GM18909 (cell line): ENCODE measurements around the gene DNAJA3.
A peak's percentile ranks its signal among the peaks of the same experiment; 100 is the strongest.

ENCODE experiments used
- ATAC-seq: cut with Tn5 transposase; IDR thresholded peaks from one replicate; pipeline ENCODE4 v1.9.1; 2021; ENCODE audit warnings: mild to moderate bottlenecking; ENCODE audit not compliant: unreplicated experiment, poor library complexity

The DNAJA3 gene

DNA sequence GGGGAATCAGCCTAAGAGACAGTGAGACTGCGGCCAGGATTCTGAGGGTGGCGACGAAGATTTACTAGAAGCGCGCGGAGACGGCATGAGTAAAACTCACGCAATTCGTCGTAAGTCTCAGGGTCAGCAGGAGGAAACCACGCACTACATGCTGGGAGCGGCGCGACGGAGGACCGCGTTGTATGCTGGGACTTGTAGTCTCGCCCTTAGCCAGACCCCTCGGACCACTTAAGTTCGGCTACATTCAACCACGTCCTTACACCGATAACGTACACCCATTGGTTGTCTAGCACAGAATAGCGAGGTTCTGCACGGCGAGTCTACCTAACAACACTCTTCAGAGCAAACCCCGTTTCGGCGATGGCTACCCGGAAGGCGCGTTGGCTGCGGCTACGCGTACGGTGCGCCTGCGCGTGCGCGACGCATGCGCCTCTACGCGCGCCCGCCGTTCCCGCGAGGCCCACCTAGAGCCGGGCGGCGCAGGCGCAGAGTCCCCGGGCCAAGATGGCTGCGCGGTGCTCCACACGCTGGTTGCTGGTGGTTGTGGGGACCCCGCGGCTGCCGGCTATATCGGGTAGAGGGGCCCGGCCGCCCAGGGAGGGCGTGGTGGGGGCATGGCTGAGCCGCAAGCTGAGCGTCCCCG is at the start of gene DNAJA3:
DNAJA3 (plus strand) TSS at position 491 of the 643 bp plus-strand sequence; CDS start at position 505, 14 bp downstream.
- ATAC-seq, result peak; percentile 87

DNA sequence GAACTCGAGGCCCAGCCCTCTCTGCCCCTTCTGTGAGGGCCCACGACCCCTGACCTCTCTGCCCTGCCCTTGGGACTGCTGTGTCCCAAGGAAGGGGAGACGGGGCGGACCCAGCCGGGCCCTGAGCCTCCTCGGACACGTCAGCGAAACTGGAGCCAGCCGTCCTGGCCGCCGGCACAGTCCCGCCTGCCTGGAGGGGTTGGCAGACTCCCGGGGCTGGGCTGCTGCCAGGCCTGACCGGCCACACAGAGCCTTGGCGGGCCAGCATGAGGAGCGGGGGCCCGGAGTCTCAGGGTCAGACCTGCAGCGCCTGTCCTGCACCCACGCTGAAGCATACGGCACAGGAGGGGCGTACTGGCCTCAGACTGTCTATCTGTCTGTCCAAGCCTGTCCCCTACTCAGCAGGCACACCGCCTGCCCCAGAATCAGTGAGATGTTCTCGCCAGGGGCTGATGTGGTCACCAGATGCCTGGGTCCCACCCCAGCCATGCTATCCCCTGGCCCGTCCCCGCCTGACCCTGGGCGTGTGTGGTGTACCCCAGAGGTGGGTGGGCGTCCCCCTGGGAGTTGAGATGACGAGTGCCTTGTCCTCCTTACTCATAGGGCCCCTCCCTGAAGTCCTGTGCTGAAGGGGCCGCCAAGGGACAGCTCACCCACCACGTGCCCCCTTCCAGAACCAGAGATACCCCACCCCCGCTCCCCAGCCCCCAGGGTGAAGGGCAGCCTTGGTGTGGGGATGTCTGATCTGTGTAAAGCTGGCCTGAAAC is 49.4 kb upstream of the DNAJA3 start:
- ATAC-seq, result no peak

DNA sequence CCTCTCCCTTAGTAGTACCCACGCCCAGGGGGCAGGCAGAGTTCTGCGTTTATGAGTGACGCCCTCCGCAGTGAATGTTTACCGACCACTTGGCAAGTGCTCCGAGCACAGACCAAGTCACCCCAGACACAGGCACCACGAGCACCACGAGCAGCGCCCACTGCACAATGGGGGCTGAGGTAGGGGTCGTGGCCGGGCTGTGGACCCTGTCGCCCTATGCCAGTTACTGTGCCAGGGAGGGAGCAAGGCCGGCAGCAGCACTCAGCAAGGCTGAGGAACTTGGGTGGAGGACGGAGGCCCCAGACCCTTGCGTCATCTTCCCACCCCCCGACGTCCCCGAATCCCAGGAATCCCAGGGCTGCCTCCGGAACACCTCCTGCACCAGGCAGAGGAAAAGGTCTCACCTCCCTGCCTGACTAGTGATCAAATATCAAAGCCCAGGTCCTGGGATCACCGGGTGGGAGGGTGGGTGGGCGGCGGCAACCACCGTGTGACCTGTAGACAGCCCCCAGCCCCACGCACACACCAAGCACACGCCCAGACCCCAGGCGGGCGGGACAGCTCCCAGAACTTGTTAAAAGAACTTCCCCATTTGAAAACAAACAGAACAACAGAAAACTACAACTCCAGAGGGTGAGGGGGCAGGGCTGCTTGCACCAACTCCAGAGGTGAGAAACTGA is 48.6 kb upstream of the DNAJA3 start:
- no peak for ATAC-seq

DNA sequence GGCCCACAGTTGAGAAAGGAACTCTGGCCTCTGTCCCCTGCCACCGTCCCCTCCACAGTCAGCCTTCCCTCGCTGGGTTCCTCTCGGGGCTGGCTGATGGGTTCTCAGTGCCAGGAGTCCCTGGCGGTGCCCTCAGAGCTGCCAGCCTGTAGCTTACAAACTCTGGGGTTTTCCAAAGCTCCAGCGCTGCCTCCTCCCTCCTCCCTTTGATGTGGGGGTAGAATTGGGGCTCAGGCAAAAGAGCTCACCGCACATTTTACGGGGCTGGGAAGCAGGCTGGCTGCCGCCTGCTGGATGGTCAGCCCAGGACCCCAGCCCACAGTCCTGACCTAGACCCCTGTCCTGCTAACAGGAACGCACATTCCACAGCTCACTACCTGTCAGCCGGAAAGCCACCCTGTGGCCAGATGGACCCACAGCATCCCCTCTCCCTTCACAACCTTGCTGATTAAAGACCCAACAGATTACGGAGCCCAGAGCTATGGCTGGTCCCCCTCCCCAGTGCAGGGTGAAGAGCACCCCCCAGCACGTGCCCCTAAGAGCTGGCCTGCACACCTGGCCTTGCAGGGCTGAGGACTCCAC is 48.0 kb upstream of the DNAJA3 start:
- ATAC-seq, result no peak

DNA sequence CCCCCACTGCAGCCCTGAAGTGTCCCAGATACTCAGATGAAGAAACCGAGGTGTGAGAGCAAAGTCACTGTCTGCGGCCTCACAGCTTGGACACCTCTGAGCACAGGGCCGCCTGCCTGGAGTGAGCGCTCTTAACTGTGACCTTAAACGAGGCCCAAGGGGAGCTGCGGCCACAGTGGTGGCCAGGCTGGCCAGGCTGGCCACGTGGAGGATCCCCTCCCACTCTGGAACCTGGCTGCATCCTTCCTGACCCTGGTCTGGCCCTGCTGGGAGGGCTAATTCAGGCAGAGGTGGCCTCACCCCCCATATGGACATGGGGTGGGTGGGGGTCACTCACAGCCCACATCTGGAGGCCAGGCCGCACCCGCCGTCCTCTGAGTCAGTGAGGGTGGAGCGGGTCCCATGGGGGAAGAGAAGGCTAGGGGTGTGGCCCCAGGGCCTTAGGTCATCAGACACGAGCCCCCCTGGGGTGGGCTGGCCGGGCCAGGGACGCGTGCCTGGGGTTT is 47.5 kb upstream of the DNAJA3 start:
- no peak for ATAC-seq

DNA sequence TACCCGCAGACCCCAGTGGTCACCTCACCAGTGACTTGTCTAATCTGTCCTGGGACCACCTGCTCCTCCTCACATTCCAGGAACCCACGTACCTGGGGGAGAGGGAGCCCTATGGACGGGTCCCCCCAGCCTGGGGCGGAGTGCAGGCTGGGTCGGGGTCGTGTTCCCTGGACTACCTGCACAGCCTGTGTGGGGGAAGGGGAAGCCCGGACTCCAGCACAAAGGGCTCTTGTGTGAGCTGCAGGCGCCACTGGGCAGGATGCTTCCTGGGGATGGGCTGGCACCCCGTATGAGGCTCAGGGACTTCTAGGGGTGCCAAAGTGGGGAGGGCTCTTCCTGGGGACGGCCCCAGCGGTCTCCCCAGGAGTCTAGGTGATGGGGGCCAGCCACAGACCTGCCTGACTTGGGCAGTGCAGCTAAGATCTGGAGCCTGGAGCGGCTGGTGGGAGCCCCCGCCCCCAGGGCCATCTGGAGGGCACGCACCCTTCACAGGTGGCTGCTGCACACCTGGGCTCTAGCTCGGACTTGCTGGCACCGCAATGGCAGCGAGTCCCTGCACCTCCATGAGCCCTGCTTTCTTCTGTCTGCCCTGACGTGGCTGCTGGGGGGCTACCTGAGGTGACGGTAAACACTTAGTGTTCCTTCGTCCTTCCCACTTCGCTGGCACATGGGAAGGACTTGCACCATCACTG is 46.5 kb upstream of the DNAJA3 start:
- no peak for ATAC-seq

DNA sequence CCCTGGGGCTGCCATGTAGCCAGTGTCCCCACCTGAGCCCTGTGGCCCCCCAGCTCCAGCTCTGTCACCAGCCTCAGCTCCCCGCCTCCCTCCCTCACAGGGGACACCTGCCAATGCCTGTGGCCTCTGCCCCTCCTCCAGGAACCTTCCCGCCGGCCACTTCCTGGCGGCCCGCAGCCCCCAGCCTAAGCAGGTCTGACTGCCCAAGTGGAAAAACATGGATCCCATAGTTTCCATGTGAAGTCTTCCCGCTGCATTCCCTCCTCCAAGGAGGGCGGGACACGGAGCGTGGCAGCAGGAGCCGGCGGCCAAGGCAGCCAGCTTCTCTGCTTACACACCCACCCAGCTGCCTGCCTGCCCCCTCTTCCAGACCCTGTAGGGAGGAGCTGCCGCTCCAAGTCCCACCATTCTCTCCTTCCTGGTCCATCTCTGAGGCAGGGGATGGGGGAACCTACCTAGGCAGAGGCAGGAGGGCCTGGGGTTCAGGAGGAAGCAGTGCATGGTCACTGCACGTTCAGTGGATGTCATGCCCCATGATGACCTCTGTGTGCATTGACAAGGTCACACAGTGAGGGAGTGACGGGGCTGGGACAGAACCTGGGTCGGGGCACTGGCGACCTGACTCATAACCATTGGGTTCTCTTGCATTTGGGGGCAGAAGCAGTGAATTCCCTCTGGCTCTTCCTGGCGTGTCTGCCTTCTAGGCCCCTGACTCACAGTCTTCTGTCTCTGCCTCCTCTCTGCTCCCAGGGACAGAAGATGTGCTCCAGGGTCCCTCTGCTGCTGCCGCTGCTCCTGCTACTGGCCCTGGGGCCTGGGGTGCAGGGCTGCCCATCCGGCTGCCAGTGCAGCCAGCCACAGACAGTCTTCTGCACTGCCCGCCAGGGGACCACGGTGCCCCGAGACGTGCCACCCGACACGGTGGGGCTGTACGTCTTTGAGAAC is 45.3 kb upstream of the DNAJA3 start:
- ATAC-seq, result no peak

DNA sequence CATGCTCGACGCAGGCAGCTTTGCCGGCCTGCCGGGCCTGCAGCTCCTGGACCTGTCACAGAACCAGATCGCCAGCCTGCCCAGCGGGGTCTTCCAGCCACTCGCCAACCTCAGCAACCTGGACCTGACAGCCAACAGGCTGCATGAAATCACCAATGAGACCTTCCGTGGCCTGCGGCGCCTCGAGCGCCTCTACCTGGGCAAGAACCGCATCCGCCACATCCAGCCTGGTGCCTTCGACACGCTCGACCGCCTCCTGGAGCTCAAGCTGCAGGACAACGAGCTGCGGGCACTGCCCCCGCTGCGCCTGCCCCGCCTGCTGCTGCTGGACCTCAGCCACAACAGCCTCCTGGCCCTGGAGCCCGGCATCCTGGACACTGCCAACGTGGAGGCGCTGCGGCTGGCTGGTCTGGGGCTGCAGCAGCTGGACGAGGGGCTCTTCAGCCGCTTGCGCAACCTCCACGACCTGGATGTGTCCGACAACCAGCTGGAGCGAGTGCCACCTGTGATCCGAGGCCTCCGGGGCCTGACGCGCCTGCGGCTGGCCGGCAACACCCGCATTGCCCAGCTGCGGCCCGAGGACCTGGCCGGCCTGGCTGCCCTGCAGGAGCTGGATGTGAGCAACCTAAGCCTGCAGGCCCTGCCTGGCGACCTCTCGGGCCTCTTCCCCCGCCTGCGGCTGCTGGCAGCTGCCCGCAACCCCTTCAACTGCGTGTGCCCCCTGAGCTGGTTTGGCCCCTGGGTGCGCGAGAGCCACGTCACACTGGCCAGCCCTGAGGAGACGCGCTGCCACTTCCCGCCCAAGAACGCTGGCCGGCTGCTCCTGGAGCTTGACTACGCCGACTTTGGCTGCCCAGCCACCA is 44.4 kb upstream of the DNAJA3 start:
- no peak for ATAC-seq

DNA sequence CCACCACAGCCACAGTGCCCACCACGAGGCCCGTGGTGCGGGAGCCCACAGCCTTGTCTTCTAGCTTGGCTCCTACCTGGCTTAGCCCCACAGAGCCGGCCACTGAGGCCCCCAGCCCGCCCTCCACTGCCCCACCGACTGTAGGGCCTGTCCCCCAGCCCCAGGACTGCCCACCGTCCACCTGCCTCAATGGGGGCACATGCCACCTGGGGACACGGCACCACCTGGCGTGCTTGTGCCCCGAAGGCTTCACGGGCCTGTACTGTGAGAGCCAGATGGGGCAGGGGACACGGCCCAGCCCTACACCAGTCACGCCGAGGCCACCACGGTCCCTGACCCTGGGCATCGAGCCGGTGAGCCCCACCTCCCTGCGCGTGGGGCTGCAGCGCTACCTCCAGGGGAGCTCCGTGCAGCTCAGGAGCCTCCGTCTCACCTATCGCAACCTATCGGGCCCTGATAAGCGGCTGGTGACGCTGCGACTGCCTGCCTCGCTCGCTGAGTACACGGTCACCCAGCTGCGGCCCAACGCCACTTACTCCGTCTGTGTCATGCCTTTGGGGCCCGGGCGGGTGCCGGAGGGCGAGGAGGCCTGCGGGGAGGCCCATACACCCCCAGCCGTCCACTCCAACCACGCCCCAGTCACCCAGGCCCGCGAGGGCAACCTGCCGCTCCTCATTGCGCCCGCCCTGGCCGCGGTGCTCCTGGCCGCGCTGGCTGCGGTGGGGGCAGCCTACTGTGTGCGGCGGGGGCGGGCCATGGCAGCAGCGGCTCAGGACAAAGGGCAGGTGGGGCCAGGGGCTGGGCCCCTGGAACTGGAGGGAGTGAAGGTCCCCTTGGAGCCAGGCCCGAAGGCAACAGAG is 43.5 kb upstream of the DNAJA3 start:
- ATAC-seq, result no peak

DNA sequence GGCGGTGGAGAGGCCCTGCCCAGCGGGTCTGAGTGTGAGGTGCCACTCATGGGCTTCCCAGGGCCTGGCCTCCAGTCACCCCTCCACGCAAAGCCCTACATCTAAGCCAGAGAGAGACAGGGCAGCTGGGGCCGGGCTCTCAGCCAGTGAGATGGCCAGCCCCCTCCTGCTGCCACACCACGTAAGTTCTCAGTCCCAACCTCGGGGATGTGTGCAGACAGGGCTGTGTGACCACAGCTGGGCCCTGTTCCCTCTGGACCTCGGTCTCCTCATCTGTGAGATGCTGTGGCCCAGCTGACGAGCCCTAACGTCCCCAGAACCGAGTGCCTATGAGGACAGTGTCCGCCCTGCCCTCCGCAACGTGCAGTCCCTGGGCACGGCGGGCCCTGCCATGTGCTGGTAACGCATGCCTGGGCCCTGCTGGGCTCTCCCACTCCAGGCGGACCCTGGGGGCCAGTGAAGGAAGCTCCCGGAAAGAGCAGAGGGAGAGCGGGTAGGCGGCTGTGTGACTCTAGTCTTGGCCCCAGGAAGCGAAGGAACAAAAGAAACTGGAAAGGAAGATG is 42.8 kb upstream of the DNAJA3 start:
- ATAC-seq, result no peak

DNA sequence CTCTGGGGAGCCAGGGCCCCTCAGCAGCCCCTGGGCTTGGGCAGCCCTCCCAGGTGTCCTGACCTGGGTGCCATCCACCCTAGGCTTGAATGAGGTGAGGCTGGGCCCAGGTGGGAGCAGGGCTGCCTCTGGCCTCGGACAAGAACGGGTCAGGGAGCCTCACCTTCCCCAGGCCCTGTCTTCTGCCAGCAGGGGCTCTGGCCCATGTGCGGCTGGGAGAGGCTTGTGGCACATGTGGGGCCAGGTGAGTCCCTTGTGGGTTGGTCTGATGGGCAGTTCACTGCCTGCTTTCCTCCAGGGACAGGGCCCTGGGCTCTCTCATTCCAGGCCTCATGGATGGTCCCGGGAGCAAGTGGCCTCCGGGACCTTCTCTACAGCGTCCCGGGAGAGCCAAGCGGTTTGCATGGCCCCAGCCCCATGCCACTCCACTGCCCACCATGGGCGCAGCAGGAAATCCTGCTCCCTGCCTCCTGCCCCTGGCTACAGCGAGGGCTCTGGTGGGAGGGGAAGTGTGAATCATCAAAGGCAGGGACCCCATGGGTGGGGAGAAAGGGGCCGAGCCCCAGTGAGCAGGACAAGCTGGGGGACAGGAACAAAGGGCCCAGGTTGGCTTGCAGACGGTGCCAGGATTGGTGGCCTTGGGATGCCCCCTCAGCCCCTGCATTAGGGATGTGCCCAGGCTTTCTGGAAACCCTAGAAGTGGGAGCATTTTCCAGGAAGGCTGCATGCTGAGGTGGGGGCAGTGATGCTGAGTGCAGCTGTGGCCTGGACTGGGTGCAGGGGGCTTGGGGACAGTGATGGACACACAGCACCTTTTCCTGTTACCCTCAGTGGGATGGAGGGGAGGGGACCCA is 41.9 kb upstream of the DNAJA3 start:
- no peak for ATAC-seq

DNA sequence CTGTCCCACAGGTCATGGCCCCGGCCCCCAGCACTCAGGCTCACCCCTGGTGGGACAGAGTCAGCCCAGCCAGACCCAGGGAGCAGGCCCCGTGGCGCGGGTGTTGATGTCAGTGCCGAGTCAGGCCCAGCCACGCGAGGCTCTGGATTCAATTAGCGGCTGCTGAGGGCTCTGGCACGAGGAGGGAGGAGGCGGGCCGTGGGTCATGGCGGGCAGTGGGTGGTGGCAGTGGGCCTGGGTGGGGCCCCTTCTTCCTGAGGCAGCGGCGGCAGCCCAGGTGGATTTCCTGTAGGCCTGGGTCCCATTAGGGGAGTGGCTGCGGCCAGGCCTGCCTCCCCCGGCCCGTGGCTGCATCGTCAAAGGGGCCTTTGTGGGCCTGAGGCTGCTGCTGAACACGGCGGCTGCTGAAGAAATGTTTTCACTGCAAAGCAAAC is 41.1 kb upstream of the DNAJA3 start:
- no peak for ATAC-seq

DNA sequence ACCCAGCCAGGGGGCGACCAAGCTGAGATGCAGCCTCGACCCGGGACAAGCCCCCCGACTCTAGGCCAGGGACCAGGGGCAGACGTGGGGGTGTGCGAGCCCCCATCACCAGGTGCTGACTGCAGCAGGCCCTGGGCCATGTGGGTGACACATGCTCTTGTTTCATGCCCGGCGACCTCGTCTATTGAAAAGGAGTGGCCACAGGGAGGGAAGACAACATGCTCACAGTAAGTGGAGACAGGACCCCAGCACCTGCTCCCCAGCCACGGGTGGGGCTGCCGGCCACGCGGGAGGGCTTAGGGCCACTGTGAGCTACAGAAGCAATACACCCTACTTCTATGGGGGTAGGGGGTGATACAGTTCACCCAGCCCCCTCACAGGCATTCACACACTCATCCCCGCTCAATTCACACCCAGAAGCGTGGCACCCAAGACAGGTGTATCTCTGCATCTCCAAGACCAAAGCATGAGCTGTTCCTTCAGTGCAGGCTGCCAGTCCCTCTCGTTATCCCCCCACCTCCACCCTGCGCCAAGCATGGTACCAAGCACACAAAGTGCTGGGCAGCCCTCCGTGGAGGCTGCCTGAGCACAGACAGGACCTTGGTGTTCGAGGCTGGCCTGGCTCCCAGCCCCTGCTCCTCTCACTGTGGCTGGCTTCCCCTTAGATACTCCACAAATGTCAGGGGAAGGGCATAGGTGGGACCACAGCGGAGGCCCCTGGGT is 40.4 kb upstream of the DNAJA3 start:
- ATAC-seq, result no peak

DNA sequence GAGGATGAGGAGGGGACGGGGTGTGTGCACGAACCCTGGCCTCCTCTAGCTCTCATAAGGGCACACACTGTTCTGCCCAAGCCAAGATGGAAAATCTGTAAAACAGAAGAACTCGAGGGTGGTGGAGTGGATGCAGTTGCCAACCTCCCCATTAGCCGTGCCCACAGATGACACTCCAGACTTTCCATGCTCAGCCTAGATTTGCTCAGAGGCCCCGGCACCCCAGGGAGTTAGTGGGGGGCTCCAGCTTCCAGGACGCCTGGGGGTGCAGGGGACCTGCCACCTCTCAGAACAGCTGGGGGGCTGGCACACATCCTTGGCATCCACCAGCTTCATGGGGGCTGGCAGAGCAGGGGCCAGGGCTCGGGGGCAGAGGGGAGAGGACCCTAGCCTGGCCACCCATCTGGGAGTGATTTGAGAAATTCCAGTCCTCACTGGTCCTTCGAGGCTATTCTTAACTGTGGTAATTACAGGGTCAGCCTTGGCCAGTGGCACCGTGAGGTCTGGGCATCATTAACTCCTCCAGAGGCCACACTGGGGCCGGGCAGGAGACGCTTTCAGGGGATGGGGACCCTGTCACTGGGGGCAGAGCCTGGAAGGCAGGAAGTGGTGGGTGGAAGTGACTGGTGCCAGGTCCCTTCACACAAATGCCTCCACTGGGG is 39.7 kb upstream of the DNAJA3 start:
- no peak for ATAC-seq

DNA sequence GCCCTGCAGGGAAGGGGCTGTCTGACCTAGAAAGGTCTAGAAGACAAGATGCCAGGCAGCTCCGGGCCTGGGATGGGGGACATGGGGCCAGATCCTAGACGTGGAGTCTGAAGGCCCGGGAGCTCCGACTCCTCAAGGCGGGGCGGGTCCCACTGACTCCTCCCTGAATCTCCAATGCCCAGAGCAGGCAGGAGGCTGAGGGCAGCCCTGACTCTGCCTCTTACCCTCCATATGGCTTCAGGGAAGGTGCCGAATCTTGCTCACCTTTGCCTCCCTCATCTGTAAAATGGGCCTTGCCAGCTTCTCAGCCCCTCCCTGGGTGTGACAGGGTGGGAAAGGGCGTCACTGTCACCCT is 39.2 kb upstream of the DNAJA3 start:
- ATAC-seq, result no peak
